Mammary epithelial cell (primary cell): ENCODE measurements around the gene PACSIN2.

ENCODE experiments used
- CTCF ChIP-seq, 2 donors: IDR thresholded peaks in 1 of 2; conservative IDR thresholded peaks in 1 of 2; 2 replicates each; pipeline ENCODE4 v1.5.1; 2011 to 2012; ENCODE audit warnings: inconsistent platforms in 2 of 2, low read length in 2 of 2, mild to moderate bottlenecking in 2 of 2, control low read depth in 1 of 2, low read depth in 1 of 2; ENCODE audit not compliant: insufficient read depth in 1 of 2; ENCODE audit errors: extremely low read depth in 1 of 2
- EZH2 ChIP-seq: IDR thresholded peaks from 2 replicates; pipeline ENCODE4 v1.6.1; 2012; ENCODE audit warnings: low read length, inconsistent platforms, borderline replicate concordance

- TF ChIP-seq CTCF (conservative IDR thresholded peaks at IDR 0.05 in 1 of 2, IDR thresholded peaks at IDR 0.05 in 1 of 2; ENCODE audit: extremely low read depth in 1 of 2, insufficient read depth in 1 of 2, low read depth in 1 of 2, low read length in 2 of 2) (no peak), EZH2 (no peak)
Measured at GRCh38 chr22:42873356-42873755, 141.6 kb downstream of the PACSIN2 start.
